Brain microvascular endothelial cell (primary cell): ENCODE results near the gene NDRG2.
"Not testable (repeated sequence)": the region's sequence is repeated elsewhere in the genome, so short reads cannot be mapped to it uniquely, and the experiment has no call there.

Experiments used
- DNase-seq: peaks from one replicate; pipeline ENCODE4 v3.0.0-alpha.2; 2020
- H3K27ac ChIP-seq: fragments of 250-450 bp; sonication (Bioruptor Pico); 2 replicates; pipeline ENCODE4 v1.5.1; 2020; ENCODE audit warnings: mild to moderate bottlenecking, moderate library complexity
- H3K27me3 ChIP-seq: fragments of 250-450 bp; sonication (Bioruptor Pico); replicated peaks from 2 replicates; pipeline ENCODE4 v1.5.1; 2020; ENCODE audit warnings: mild to moderate bottlenecking
- H3K36me3 ChIP-seq: fragments of 250-450 bp; sonication (Bioruptor Pico); replicated peaks from 2 replicates; pipeline ENCODE4 v1.5.1; 2020; ENCODE audit warnings: mild to moderate bottlenecking
- H3K4me3 ChIP-seq: 2 replicates; pipeline ENCODE4 v1.5.1; 2011; ENCODE audit warnings: low read depth, mild to moderate bottlenecking, control low read depth, low read length, moderate library complexity
- in situ Hi-C: cut with HindIII; loops from 2 replicates; pipeline ENCODE4 v1.10.0; 2017; ENCODE audit warnings: low sequenced_read_pairs, low pct_ligation_motif_present
- TF ChIP-seq, protein P1 (sequence below): IDR thresholded peaks from 2 replicates; pipeline ENCODE4 v1.5.1; 2011; ENCODE audit warnings: low read depth, mild to moderate bottlenecking, moderate library complexity, low read length, control low read depth, inconsistent platforms; ENCODE audit errors: missing control alignments

Gene NDRG2

DNA sequence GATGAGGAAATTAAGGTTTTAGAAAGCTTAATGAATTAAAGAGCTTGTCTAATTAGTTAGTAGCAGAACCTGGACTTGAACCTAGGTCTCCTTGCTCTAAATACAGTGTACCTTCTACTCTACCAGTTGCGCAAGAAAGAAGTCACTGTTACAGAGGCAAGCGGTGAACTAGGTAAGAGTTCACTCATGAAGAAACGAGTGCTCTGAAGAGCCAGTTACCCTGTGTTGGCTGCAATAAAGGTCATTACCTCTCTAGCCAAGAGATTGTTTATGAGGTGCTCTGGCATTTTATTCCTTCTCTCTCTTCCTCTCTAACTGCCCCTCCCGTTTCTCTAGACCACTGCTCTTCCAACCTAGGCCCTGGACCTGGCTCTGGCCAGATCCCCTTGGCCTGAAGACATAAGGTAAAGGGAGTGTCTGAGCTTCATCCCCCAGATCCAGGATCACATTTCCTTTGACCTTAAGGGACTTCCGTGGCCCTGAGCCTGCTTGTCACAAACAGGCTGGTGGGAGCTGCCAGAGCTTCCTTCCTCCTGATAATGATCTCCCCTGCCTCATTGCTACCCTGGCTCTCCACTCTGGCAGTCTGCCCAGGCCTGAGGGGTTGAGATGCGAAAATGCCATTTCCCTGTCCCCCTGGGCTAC lies 19.2 kb upstream of the NDRG2 start:
- Histone ChIP-seq H3K27me3 (no peaks in the 10 kb centered on the region), H3K4me3 (no peak overlapping the region), H3K27ac (no peak overlapping the region), H3K36me3 (no peaks in the 10 kb centered on the region)
- TF ChIP-seq, protein P1, sequence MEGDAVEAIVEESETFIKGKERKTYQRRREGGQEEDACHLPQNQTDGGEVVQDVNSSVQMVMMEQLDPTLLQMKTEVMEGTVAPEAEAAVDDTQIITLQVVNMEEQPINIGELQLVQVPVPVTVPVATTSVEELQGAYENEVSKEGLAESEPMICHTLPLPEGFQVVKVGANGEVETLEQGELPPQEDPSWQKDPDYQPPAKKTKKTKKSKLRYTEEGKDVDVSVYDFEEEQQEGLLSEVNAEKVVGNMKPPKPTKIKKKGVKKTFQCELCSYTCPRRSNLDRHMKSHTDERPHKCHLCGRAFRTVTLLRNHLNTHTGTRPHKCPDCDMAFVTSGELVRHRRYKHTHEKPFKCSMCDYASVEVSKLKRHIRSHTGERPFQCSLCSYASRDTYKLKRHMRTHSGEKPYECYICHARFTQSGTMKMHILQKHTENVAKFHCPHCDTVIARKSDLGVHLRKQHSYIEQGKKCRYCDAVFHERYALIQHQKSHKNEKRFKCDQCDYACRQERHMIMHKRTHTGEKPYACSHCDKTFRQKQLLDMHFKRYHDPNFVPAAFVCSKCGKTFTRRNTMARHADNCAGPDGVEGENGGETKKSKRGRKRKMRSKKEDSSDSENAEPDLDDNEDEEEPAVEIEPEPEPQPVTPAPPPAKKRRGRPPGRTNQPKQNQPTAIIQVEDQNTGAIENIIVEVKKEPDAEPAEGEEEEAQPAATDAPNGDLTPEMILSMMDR = no peak
- in situ Hi-C loops = no loop called here
- DNase-seq = no peak

DNA sequence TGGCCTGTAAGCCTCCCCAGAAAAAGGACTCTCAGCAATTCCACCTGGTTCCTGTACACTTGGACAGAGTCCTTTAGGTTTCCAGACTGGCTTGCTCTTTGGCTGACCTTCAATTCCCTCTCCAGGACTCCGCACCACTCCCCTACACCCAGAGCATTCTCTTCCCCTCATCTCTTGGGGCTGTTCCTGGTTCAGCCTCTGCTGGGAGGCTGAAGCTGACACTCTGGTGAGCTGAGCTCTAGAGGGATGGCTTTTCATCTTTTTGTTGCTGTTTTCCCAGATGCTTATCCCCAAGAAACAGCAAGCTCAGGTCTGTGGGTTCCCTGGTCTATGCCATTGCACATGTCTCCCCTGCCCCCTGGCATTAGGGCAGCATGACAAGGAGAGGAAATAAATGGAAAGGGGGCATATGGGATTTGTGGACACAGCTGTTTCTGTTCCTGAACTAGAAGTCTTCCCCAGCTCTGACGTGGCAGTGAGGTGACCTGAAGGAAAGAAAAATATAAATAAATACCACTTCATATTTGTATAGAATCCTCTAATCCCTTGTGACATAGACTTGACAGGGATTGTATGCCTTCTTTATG lies 18.6 kb upstream of the NDRG2 start:
- no peak for DNase-seq
- Histone ChIP-seq H3K27me3 (no peaks in the 10 kb centered on the region), H3K27ac (no peak overlapping the region), H3K36me3 (no peaks in the 10 kb centered on the region), H3K4me3 (no peak overlapping the region)
- TF ChIP-seq, protein P1 = no peak
- in situ Hi-C loops = no loop called here

DNA sequence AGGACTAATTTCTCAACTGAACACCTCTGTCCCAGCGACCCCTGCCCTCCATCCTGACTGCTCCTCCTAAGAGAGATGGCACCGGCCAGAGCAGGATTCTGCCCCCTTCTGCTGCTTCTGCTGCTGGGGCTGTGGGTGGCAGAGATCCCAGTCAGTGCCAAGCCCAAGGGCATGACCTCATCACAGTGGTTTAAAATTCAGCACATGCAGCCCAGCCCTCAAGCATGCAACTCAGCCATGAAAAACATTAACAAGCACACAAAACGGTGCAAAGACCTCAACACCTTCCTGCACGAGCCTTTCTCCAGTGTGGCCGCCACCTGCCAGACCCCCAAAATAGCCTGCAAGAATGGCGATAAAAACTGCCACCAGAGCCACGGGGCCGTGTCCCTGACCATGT lies 18.1 kb upstream of the NDRG2 start:
- Histone ChIP-seq H3K4me3 (no peak overlapping the region), H3K27ac (no peak overlapping the region), H3K27me3 (no peaks in the 10 kb centered on the region), H3K36me3 (no peaks in the 10 kb centered on the region)
- in situ Hi-C loops = no loop called here
- TF ChIP-seq, protein P1 = no peak
- DNase-seq = no peak

DNA sequence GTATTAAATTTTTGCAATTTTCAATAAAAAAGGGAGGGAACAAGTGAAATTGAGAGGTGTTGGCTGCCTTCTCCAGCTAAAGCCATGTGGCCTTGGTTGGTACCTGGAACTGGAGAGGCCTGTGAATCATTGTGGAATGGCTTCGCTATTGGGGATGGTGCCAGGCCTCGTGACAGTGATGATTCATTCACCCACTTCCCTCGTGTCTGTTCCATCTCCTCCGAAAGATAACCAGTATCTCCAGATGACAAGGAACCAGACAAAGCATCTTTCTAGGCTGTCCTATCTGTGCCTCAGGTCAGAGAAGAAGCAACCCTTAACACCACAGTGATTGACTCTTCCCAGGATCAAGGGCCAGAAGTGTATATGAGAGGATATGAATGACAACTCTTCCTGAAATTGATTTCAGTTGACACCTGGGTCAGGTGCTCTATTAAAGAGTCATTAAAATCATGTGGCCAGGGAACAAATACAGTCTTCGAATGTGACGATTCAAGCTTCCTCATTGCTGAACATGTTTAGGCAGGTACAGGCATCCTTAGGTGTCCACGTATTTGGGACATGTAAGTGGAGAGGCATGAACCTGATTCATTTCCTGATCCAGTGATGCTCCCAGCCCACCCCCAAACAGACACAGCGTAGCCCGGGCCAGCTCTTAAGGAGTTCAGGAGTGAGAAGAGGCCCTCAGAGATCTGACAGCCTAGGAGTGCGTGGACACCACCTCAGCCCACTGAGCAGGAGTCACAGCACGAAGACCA lies 17.0 kb upstream of the NDRG2 start, which contains the start of gene RNASE7:
Gene RNASE7, plus strand, starts transcription at position 687 of the 758 bp plus-strand sequence. CDS start 631 bp downstream, outside the sequence.
- in situ Hi-C loops = no loop called here
- Histone ChIP-seq H3K27me3 (no peaks in the 10 kb centered on the region), H3K36me3 (no peaks in the 10 kb centered on the region), H3K27ac (no peak within 1 kb of the TSS), H3K4me3 (no peak within 1 kb of the TSS)
- DNase-seq = peak; percentile 48
- TF ChIP-seq, protein P1 = no peak

DNA sequence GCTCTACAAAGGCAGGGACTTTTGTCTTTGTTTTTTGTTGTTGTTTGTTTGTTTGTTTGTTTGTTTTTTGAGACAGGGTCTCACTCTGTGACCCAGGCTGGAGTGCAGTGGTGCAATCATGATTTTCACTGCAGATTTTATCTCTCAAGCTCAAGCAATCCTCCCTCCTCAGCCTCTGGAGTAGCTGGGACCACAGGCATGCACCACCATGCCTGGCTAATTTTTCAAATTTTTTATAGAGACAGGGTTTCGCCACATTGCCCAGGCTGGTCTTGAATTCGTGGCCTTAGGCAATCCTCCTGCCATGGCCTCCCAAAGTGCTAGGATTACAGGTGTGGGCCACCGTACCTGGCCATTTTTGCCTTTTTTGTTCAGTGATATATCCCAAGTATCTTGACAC lies 16.1 kb upstream of the NDRG2 start:
- in situ Hi-C loops, H3K27me3 ChIP-seq, H3K4me3 ChIP-seq, H3K27ac ChIP-seq, H3K36me3 ChIP-seq, DNase-seq: not testable (repeated sequence)

DNA sequence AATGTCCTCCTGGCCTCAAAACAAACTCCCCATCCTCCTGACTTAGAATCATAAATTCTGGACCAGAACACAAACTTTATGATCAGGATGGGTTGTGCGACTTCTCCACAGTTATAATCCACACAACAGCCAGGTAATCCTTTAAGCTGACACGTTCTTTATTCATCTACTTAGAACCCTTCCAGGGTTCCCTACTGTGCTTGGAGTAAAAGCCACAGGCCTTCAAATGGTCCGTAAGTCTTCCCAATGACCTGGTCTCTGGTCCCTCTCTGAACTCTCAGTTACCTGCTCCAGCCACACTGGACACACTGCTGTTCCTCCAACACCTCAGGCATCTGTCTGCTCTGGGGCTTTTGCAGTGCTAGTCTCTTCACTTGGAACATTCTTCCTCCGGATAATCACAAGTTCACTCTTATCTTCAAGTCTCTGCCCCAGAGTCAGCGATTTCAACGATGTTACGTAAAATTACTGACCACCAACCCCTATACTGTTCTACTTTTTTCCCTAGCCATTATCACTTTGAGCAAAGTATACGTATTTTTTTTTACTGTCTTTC lies 15.6 kb upstream of the NDRG2 start:
- Histone ChIP-seq H3K36me3 (no peaks in the 10 kb centered on the region), H3K27ac (no peak overlapping the region), H3K27me3 (no peaks in the 10 kb centered on the region), H3K4me3 (no peak overlapping the region)
- no peak for DNase-seq
- in situ Hi-C loops = no loop called here
- TF ChIP-seq, protein P1 = no peak
